PC-9 (cell line): ENCODE measurements around the gene CTTNBP2. TPM values are rescaled to one million over a fixed set of nuclear protein-coding genes. Genes with fewer than 3 reads are reported as not detected.

Experiments used
- BruUV-seq: library from RNA; stranded (reverse); fragments of 400-500 nt; replicated peaks from 2 replicates; lab custom pipeline; 2021; lab: Mats Ljungman, UMichigan
- CTCF ChIA-PET: fragments of 300-600 bp; sonication (Branson Sonifier 250); formaldehyde crosslinking; loops from one replicate; lab custom pipeline; 2022; ENCODE audit warnings: antibody characterized with exemption; lab: Charles Lee
- POLR2A ChIA-PET: fragments of 300-600 bp; sonication (Branson Sonifier 250); formaldehyde crosslinking; loops from one replicate; lab custom pipeline; 2022; ENCODE audit warnings: antibody characterized with exemption; ENCODE audit not compliant: unreplicated experiment; lab: Charles Lee
- DNase-seq, 2 experiments: peaks; one replicate each; pipeline versions ENCODE4 v3.0.0 to v3.0.0-alpha.2; 2015 to 2022; ENCODE audit warnings: mixed read lengths in 1 of 2
- H2AFZ ChIP-seq: fragments of 200-600 bp; sonication (generic); 2 replicates; pipeline ENCODE4 v1.8.1; 2017; ENCODE audit warnings: antibody characterized with exemption
- H3F3A ChIP-seq: fragments of 200-600 bp; sonication (generic); 2 replicates; pipeline ENCODE4 v1.8.1; 2017; ENCODE audit warnings: antibody characterized with exemption, mild to moderate bottlenecking, low read depth; ENCODE audit not compliant: insufficient read depth
- H3K27ac ChIP-seq: fragments of 200-600 bp; sonication (generic); 2 replicates; pipeline ENCODE4 v1.6.1; 2016; ENCODE audit warnings: mixed run types
- H3K27me3 ChIP-seq: fragments of 200-600 bp; sonication (generic); 2 replicates; pipeline ENCODE4 v1.6.1; 2016; ENCODE audit warnings: low read depth, mixed run types; ENCODE audit not compliant: insufficient read depth
- H3K36me3 ChIP-seq: fragments of 200-600 bp; sonication (generic); 2 replicates; pipeline ENCODE4 v1.6.1; 2016; ENCODE audit warnings: low read depth, mixed run types
- H3K4me1 ChIP-seq: fragments of 200-600 bp; sonication (generic); replicated peaks from 2 replicates; pipeline ENCODE4 v1.6.1; 2016; ENCODE audit warnings: mixed run types; ENCODE audit not compliant: insufficient read depth
- H3K4me2 ChIP-seq: fragments of 200-600 bp; sonication (generic); 2 replicates; pipeline ENCODE4 v1.6.1; 2017; ENCODE audit warnings: mixed run types
- H3K4me3 ChIP-seq: fragments of 200-600 bp; sonication (generic); 2 replicates; pipeline ENCODE4 v1.6.1; 2016; ENCODE audit warnings: mixed run types
- H3K79me2 ChIP-seq: fragments of 200-600 bp; sonication (generic); 2 replicates; pipeline ENCODE4 v1.6.1; 2017; ENCODE audit warnings: low read depth, mixed run types
- H3K9me2 ChIP-seq: fragments of 200-600 bp; sonication (generic); 2 replicates; pipeline ENCODE4 v1.8.1; 2017; ENCODE audit warnings: mild to moderate bottlenecking; ENCODE audit not compliant: insufficient read depth
- H3K9me3 ChIP-seq: fragments of 200-600 bp; sonication (generic); 2 replicates; pipeline ENCODE4 v1.8.1; 2016; ENCODE audit warnings: low read depth; ENCODE audit not compliant: insufficient read depth
- H4K20me1 ChIP-seq: fragments of 200-600 bp; sonication (generic); 2 replicates; pipeline ENCODE4 v1.8.1; 2017; ENCODE audit not compliant: insufficient read depth
- CTCF ChIP-seq: fragments of 200-600 bp; sonication (generic); conservative IDR thresholded peaks from 2 replicates; pipeline ENCODE4 v1.6.1; 2017; ENCODE audit warnings: mixed run types, antibody characterized with exemption, mild to moderate bottlenecking, moderate library complexity
- EZH2 ChIP-seq: fragments of 200-600 bp; sonication (generic); IDR thresholded peaks from 2 replicates; pipeline ENCODE4 v1.8.0; 2017; ENCODE audit warnings: antibody characterized with exemption, low read depth
- intact Hi-C: fragments of 100-400 bp; cut with micrococcal nuclease; formaldehyde crosslinking; loops from one replicate; pipeline ENCODE4 v1.10.0; 2022; ENCODE audit not compliant: unreplicated experiment
- total RNA-seq: library from RNA; stranded (reverse); gene quantifications from 2 replicates; pipeline ENCODE4 v1.2.3, GENCODE V29; 2021

The CTTNBP2 gene
- total RNA-seq, 1 experiment from 2014 or later: not detected

- no peaks in the 10 kb centered on the region for H3K9me3 ChIP-seq
- H3K79me2 ChIP-seq: no peaks in the 10 kb centered on the region
- no peaks in the 10 kb centered on the region for H3F3A ChIP-seq
- H3K4me1 ChIP-seq: no peaks in the 10 kb centered on the region
- no peaks in the 10 kb centered on the region for H4K20me1 ChIP-seq
- H2AFZ ChIP-seq: no peak overlapping the region
- no peak overlapping the region for H3K4me3 ChIP-seq
- no TSS peak for BruUV-seq
- no peak overlapping the region for H3K27ac ChIP-seq
- no peaks in the 10 kb centered on the region for H3K9me2 ChIP-seq
- POLR2A ChIA-PET: no interaction called here
- no peaks in the 10 kb centered on the region for H3K36me3 ChIP-seq
- intact Hi-C loops: no loop called here
- H3K4me2 ChIP-seq: no peak overlapping the region
- no peaks in the 10 kb centered on the region for H3K27me3 ChIP-seq
- no peak for DNase-seq
- CTCF ChIA-PET: no interaction called here
- TF ChIP-seq EZH2: no peak
- no peak for TF ChIP-seq CTCF
These were observed 76.4 kb downstream of the CTTNBP2 start for GRCh38 chr7:117796889-117797288.

GRCh38 chr7:117793976-117794375 lies 79.3 kb downstream of the CTTNBP2 start:
- BruUV-seq: no TSS peak
- POLR2A ChIA-PET: no interaction called here

GRCh38 chr7:117793521-117793920 lies 79.7 kb downstream of the CTTNBP2 start:
- no peaks in the 10 kb centered on the region for H3K36me3 ChIP-seq
- H3K79me2 ChIP-seq: no peaks in the 10 kb centered on the region
- no peak overlapping the region for H3K4me3 ChIP-seq
- ChIA-PET CTCF (no interaction called here), POLR2A (no interaction called here)
- no peak for DNase-seq
- intact Hi-C loops: no loop called here
- H4K20me1 ChIP-seq: no peaks in the 10 kb centered on the region
- H3K9me2 ChIP-seq: no peaks in the 10 kb centered on the region
- no TSS peak for BruUV-seq
- no peak overlapping the region for H3K4me2 ChIP-seq
- H2AFZ ChIP-seq: no peak overlapping the region
- H3K27me3 ChIP-seq: no peaks in the 10 kb centered on the region
- H3F3A ChIP-seq: no peaks in the 10 kb centered on the region
- H3K9me3 ChIP-seq: no peaks in the 10 kb centered on the region
- no peaks in the 10 kb centered on the region for H3K4me1 ChIP-seq
- H3K27ac ChIP-seq: no peak overlapping the region
- no peak for TF ChIP-seq CTCF
- no peak for TF ChIP-seq EZH2

More at GRCh38 chr7:117793976-117794375, 79.3 kb downstream of the CTTNBP2 start:
- CTCF ChIA-PET: no interaction called here
- Histone ChIP-seq H4K20me1 (no peaks in the 10 kb centered on the region), H3K4me1 (no peaks in the 10 kb centered on the region), H3K4me3 (no peak overlapping the region), H3K9me3 (no peaks in the 10 kb centered on the region), H3K27me3 (no peaks in the 10 kb centered on the region), H3F3A (no peaks in the 10 kb centered on the region), H3K9me2 (no peaks in the 10 kb centered on the region), H3K4me2 (no peak overlapping the region), H2AFZ (no peak overlapping the region), H3K27ac (no peak overlapping the region), H3K36me3 (no peaks in the 10 kb centered on the region), H3K79me2 (no peaks in the 10 kb centered on the region)
- no peak for TF ChIP-seq CTCF
- TF ChIP-seq EZH2: no peak
- intact Hi-C loops: no loop called here
- no peak for DNase-seq
